KMS-11 (cell line): ENCODE measurements around the gene PTPRJ.

ENCODE experiments used
- H2AFZ ChIP-seq: fragments of 200-600 bp; sonication (generic); 2 replicates; pipeline ENCODE4 v1.6.1; 2016; ENCODE audit warnings: antibody characterized with exemption, mixed run types, low read depth
- H3K27ac ChIP-seq: fragments of 200-600 bp; sonication (generic); 2 replicates; pipeline ENCODE4 v1.6.1; 2016; ENCODE audit warnings: mild to moderate bottlenecking, mixed run types
- H3K27me3 ChIP-seq: fragments of 200-600 bp; sonication (generic); 2 replicates; pipeline ENCODE4 v1.6.1; 2017; ENCODE audit warnings: mild to moderate bottlenecking, low read depth, mixed run types, moderate library complexity; ENCODE audit not compliant: insufficient read depth
- H3K36me3 ChIP-seq: fragments of 200-600 bp; sonication (generic); 2 replicates; pipeline ENCODE4 v1.6.1; 2017; ENCODE audit warnings: mild to moderate bottlenecking, mixed run types; ENCODE audit not compliant: insufficient read depth
- H3K4me1 ChIP-seq: fragments of 200-600 bp; sonication (generic); 2 replicates; pipeline ENCODE4 v1.6.1; 2016; ENCODE audit warnings: mild to moderate bottlenecking, low read depth, mixed run types; ENCODE audit not compliant: poor library complexity, severe bottlenecking
- H3K4me2 ChIP-seq: fragments of 200-600 bp; sonication (generic); 2 replicates; pipeline ENCODE4 v1.7.0; 2016; ENCODE audit warnings: mild to moderate bottlenecking, mixed run types
- H3K4me3 ChIP-seq: fragments of 200-600 bp; sonication (generic); IDR thresholded peaks from 2 replicates; pipeline ENCODE4 v1.6.1; 2017; ENCODE audit warnings: low read depth, low read length, mixed read lengths; ENCODE audit not compliant: insufficient read depth
- H3K79me2 ChIP-seq: fragments of 200-600 bp; sonication (generic); 2 replicates; pipeline ENCODE4 v1.6.1; 2016; ENCODE audit warnings: low read depth, mixed run types; ENCODE audit not compliant: insufficient read depth
- H3K9ac ChIP-seq: fragments of 200-600 bp; sonication (generic); 2 replicates; pipeline ENCODE4 v1.6.1; 2016; ENCODE audit warnings: mild to moderate bottlenecking, mixed run types
- H4K20me1 ChIP-seq: fragments of 200-600 bp; sonication (generic); 2 replicates; pipeline ENCODE4 v1.6.1; 2016; ENCODE audit warnings: mild to moderate bottlenecking, mixed run types; ENCODE audit not compliant: insufficient read depth
- CTCF ChIP-seq: fragments of 200-600 bp; sonication (generic); conservative IDR thresholded peaks from 2 replicates; pipeline ENCODE4 v1.6.1; 2017; ENCODE audit warnings: low read depth, mild to moderate bottlenecking, antibody characterized with exemption, low read length, moderate library complexity, mixed read lengths

PTPRJ gene

GRCh38 chr11:48210052-48210451, 229.7 kb downstream of the PTPRJ start:
- Histone ChIP-seq H4K20me1 (no peaks in the 10 kb centered on the region), H3K27ac (no peak overlapping the region), H2AFZ (no peak overlapping the region), H3K9ac (no peak overlapping the region), H3K4me2 (no peak overlapping the region), H3K27me3 (no peaks in the 10 kb centered on the region), H3K4me3 (no peak overlapping the region), H3K36me3 (no peaks in the 10 kb centered on the region), H3K79me2 (no peaks in the 10 kb centered on the region), H3K4me1 (no peaks in the 10 kb centered on the region)
- no peak for TF ChIP-seq CTCF

GRCh38 chr11:48216510-48216909, 236.2 kb downstream of the PTPRJ start, which contains the start of gene OR4B1:
TSS of gene OR4B1 (plus strand) at chr11:48216810. CDS start at chr11:48216810, 0 bp downstream.
- Histone ChIP-seq H3K4me2 (no peak within 1 kb of the TSS), H3K4me3 (no peak within 1 kb of the TSS), H3K4me1 (no peaks in the 10 kb centered on the region), H3K79me2 (no peaks in the 10 kb centered on the region), H3K36me3 (no peaks in the 10 kb centered on the region), H2AFZ (no peak within 1 kb of the TSS), H3K9ac (no peak within 1 kb of the TSS), H3K27me3 (no peaks in the 10 kb centered on the region), H3K27ac (no peak within 1 kb of the TSS), H4K20me1 (no peaks in the 10 kb centered on the region)
- no peak for TF ChIP-seq CTCF
